22Rv1 (cell line): ENCODE results near the gene VSTM2B.

ENCODE experiments used
- H3K27ac ChIP-seq: fragments of 450-650 bp; 2 replicates; pipeline ENCODE4 v1.5.1; 2017
- ZFX ChIP-seq: fragments of 450-650 bp; IDR thresholded peaks from 2 replicates; pipeline ENCODE4 v1.6.1; 2017; ENCODE audit warnings: antibody characterized with exemption, borderline replicate concordance
- TF ChIP-seq, protein P1 (sequence below): fragments of 450-650 bp; IDR thresholded peaks from 2 replicates; pipeline ENCODE4 v1.5.1; 2017; ENCODE audit warnings: mild to moderate bottlenecking

Gene VSTM2B

DNA sequence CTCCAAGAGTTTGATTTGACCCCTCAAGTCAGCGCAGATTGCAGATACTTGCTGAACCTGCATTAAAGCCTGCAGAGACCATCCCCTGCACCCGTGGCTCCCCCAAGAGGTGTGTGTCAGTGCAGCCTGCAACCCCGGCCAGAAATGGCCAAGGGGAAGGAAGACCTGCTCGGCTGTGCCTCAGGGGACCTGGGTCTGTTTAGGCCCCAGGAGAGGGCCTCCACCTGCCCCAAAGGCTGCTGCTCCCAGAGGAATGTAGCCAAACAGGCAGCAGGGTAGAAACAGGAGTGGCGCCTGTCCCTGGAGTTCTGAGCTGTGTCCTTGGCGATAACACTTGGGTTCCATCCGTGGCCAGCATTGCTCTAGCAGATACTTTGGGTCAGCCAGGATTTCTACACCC is 88.3 kb downstream of the VSTM2B start:
- TF ChIP-seq, protein P1, sequence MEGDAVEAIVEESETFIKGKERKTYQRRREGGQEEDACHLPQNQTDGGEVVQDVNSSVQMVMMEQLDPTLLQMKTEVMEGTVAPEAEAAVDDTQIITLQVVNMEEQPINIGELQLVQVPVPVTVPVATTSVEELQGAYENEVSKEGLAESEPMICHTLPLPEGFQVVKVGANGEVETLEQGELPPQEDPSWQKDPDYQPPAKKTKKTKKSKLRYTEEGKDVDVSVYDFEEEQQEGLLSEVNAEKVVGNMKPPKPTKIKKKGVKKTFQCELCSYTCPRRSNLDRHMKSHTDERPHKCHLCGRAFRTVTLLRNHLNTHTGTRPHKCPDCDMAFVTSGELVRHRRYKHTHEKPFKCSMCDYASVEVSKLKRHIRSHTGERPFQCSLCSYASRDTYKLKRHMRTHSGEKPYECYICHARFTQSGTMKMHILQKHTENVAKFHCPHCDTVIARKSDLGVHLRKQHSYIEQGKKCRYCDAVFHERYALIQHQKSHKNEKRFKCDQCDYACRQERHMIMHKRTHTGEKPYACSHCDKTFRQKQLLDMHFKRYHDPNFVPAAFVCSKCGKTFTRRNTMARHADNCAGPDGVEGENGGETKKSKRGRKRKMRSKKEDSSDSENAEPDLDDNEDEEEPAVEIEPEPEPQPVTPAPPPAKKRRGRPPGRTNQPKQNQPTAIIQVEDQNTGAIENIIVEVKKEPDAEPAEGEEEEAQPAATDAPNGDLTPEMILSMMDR = no peak
- no peak for TF ChIP-seq ZFX
- H3K27ac ChIP-seq = no peak overlapping the region
